Measurements from ENCODE around the gene GBGT1.

GBGT1 gene

GRCh38 chr9:133113949-133114885 is 49.5 kb downstream of the GBGT1 start:
- no peak for DNase-seq
- ATAC-seq = no peak

- ATAC-seq = no peak
- peak; percentile 40 for DNase-seq
These were observed 50.4 kb downstream of the GBGT1 start for GRCh38 chr9:133113163-133113948.

DNA sequence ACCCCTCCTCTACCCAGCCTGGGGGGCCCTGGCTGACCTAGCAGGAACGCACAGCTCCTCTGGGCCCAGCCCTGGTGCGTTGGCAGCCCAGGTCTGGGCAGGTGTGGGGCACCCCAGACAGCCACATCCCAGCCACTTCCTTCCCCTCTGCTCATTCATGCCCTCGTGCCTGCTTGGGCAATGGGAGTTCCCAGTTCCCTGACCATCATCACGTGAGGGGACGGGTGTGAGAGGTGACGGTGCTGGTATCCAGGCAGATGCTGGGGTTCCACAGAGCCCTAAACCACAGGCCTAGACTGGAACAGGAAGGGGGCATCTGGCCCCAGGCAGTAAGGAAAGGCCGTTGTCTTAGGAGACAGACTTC is 51.1 kb downstream of the GBGT1 start:
- DNase-seq (peak; percentile 52), ATAC-seq (no peak)

GRCh38 chr9:133111808-133112662 is 51.7 kb downstream of the GBGT1 start:
- DNase-seq = no peak
- ATAC-seq = no peak

DNA sequence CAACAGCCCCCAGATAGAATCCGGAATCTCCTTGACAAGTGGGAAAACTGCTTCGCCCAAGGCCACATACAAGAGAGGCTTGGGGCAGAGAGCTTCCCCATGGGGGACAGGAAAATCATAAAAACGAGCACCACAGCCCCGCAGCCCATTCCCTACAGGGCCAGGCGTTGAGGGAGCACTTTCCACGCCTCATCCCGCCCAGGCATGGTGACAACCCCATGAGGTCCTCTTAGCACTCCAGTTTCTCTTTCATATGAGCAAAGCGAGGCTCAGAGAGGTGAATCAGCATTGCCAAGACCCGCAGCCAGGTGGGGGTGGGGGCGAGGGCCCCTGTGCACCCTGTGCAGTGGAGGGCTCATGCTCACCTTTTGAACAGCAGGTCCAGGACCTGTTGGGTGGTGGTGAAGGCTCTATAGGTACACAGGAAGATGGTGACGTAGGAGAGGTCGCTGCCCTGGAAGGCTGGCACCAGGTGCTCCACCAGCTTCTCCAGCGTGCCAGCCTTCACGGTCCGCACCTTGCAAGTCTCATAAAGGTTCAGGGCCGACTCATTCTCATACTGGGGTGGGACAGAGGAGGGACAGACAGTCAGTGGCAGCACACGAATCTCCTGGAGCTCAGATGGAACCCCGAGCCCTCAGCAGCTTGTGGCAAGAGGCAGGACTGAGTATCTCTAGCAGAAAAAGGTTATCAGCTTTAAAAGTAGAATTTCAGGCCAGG is 53.6 kb downstream of the GBGT1 start:
- DNase-seq (no peak), ATAC-seq (no peak)

- ATAC-seq (no peak), DNase-seq (no peak)
These were observed 54.7 kb downstream of the GBGT1 start for GRCh38 chr9:133108794-133109641.

GRCh38 chr9:133107961-133108793 is 55.5 kb downstream of the GBGT1 start:
- ATAC-seq = no peak
- no peak for DNase-seq

- DNase-seq = no peak
- no peak for ATAC-seq
These were observed 56.4 kb downstream of the GBGT1 start for GRCh38 chr9:133107245-133107722.

GRCh38 chr9:133106511-133107244 is 57.0 kb downstream of the GBGT1 start:
- ATAC-seq = no peak

DNA sequence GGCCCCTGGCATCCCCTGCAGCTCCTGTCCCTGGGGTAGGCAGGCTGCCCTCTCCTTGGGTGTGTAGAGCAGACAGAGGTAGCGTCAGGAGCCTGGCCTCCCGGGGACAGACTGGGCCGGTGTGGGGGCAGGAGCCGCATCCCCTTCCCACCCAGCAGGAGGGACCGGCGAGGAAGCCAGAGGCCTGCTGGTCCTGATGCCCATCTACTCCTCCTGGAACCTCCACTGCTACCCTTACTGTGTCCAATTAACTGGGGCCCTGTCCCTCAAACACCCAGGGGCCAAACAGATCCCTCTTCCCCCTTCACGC is 58.3 kb downstream of the GBGT1 start:
- DNase-seq (no peak), ATAC-seq (no peak)

More at GRCh38 chr9:133106511-133107244, 57.0 kb downstream of the GBGT1 start:
- DNase-seq = no peak

DNA sequence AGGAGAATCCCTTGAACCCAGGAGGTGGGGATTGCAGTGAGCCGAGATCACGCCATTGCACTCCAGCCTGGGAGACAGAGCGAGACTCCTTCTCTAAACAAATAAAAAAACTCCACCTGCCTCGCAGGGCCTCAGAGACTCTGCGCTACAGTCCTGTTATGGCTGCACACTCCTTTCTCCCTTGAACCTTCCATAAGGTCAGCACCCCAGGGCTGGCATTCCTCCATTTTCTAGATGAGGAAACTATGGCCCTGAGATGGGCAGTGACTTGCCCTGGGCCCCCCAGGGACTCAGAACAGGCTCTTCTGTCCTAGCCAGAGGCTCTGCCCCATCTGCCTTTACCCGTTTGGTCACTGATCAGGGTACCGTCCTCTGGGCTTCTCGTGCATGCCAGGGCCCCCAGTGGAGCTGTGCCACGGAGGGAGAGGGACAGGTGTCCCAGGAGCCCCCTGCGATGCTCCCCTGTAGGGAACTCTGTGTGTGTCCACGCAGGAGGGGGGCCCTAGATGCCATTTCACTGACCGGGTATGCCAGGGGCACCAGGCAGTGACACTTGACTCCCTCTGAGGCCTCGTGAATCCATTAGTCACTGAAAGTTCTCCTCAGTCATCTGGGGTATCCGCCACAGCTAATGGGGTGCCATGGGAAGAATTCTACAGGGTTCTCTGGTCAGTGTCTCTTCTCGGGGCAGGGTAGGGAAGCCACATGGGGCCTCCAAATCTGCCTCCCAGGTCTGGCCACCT is 58.8 kb downstream of the GBGT1 start:
- DNase-seq = no peak

DNA sequence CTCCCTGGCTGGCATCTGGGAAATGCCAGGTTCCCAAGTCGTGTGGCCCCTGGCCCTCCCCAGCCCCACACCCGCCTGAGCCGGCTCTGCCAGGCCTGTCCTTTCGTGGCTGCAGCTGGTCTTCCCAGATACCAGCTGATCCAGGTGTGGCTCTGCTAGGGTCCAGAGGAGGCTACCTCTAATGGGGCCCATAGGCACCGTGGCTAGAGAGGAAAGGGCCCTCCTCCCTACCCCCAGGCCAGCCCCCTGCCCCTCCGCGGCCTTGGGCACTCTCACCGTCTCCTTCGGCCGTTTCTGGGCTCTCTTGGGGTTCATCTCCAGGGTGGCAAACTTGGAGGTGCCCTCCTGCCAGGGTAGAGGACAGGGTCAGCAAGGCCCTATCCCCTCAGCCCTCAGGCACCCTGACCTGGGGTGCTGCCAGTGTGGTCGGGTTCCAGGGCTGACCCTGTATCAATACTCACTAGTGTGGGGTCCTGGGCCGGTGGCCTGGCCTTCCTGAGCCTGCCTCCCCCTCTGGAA is 59.7 kb downstream of the GBGT1 start:
- DNase-seq (no peak), ATAC-seq (no peak)

More for the DNA sequence above, 58.8 kb downstream of the GBGT1 start:
- no peak for ATAC-seq

DNA sequence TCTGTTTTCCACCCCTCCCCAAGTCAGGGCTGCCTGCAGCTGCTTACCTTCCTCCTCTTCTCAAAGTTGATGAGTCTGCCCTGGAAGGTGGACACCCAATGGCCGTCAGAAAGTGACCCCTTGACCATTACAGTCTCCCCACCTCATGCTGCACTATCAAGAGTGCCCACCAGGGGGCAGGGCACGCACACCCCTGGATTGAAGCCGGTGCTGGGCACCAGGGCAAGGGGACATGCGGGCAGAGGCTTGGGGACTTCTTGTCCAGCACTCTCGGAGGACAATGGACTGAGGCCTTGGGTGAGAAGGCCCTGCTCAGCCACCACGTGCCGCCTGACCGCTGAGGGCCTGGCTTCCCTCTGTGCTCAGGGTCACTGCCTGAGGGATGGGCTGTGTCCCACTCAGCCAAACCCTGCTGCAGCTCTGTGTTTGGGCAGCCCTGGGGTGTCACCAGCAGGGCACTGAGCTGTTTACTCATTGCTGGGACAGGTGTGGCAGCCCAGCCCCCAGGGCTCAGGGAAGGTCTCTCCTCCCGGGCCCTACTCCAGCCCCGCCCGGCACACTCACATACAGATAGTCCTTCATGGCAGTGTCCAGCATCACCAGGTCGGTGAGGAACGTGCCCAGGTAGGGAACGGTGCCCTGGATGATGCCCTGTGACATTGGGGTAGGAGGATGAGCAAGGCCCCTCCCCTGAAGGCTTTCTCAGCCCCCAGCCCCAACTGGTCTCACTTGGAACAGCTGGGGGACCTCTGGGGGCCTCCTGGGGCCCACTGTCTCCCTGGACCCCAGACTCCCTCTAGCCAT is 60.3 kb downstream of the GBGT1 start:
- DNase-seq (peak; percentile 65), ATAC-seq (no peak)

Measured in stimulated activated naive CD8-positive, alpha-beta T cell treated with anti-CD3 and anti-CD28 coated beads, Interleukin-15, Interleukin-2, amounts not matched to agents 100 U/mL and 50 U/mL, for 24 hours (primary cell).